Stimulated activated CD8-positive, alpha-beta memory T cell treated with anti-CD3 and anti-CD28 coated beads, Interleukin-15, amount 100 ng/mL, for 48 hours (primary cell): ENCODE results near the gene DICER1.

ENCODE experiments used
- DNase-seq, 2 donors: peaks; one replicate each; pipeline ENCODE4 v3.0.0-alpha.2; 2020; ENCODE audit warnings: low read depth in 2 of 2

Gene DICER1

DNA sequence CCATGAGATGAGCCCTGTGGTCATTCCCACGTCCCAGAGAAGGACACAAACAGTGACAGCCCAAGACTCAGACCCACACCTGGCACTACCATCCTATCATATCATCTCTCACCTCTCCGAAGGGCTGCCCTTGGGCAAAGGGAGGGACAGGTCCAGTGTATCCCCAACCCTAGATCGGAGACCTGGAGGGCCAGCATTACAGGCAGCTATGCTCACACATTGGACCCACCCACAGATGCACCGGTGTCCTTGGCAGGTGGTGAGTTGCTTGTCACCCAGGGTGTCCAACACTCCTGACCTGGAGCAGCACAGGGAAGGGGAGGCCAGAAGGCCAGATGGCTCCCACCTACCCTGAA lies 117.4 kb downstream of the DICER1 start:
- DNase-seq: no peak

GRCh38 chr14:95039259-95039992 lies 117.9 kb downstream of the DICER1 start:
- no peak for DNase-seq

- DNase-seq: no peak
Measured at GRCh38 chr14:95038521-95039250, 118.6 kb downstream of the DICER1 start.

DNA sequence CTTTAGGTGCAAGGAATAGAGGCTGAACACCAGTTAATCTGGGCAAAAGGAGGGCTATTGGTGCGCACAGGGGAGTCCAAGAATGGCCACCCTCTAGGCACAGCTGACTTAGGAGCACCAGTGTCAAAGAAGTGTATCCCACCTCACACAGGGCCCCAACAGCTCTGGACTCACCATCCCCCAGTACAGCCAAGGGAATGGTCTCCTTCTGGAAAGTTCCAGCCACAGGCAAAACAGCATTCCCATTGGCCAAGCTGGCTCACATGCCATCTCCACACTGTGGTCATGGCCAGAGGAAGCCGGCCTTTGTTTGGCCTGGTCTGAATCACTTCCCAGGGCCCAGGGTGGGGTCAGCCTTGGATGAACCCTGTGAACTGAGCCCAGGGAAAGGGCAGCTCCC lies 120.1 kb downstream of the DICER1 start:
- no peak for DNase-seq
